NCI-H2227 (cell line): ENCODE data around the gene MAST4.

ENCODE experiments used
- DNase-seq: peaks from one replicate; lab custom pipeline; 2025; ENCODE audit not compliant: unreplicated experiment; lab: John Stamatoyannopoulos, UW

The MAST4 gene

DNA sequence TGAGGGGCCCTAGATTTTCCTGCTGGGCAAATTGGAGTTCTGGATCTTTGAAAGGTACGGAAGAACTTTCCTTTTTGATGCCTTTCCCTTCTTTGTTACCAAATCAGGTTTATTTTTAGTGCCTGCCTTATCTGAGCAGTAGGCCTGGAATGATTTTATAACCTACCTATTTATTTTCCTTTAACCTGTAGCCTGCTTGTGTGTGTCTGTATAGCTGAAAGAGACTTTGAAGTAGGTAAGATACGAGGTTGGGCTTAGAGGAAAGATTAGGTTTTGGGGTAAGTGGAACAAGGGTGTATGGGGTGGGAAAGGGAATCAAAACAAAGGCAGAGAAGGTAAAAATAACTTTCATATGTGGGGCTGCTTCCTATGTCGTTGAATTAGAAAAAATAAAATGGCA is 389.2 kb downstream of the MAST4 start:
- no peak for DNase-seq

DNA sequence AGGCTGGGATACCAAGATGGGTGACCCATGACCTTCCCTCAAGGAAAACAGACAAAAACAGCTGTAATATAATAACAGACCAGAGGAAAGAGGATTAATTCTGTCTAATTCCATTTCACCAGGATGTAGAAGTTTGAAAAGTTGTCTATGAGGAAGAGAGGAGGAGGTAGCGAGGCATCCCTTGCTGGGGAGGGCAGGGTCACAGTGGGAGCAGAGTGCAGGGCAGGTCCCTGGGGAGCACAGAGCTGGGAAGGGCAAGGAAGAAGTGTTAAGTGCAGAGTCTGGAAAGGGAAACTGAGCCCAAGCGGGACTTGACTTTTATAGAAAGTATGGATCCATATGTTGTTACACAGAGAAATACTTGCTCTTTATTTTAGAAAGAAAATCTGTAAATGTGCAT is 389.8 kb downstream of the MAST4 start:
- no peak for DNase-seq

DNA sequence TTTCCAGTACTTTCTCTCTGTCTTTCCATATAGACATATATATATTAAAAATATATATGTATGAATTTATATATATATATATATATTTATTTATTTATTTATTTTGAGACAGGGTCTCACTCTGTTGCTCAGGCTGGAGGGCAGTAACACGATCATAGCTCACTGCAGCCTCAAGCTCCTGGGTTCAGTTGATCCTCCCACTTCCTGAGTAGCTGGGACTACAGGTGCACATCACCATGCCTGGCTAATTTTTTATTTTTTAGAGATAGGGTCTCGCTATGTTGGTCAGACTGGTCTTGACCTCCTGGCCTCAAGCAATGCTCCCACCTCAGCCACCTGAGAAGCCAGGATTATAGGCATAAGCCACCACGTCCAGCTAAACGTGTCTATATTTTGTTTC is 390.3 kb downstream of the MAST4 start:
- DNase-seq: no peak

GRCh38 chr5:66987126-66987525 is 390.9 kb downstream of the MAST4 start:
- DNase-seq: no peak

GRCh38 chr5:66987540-66987939 is 391.3 kb downstream of the MAST4 start:
- no peak for DNase-seq

DNA sequence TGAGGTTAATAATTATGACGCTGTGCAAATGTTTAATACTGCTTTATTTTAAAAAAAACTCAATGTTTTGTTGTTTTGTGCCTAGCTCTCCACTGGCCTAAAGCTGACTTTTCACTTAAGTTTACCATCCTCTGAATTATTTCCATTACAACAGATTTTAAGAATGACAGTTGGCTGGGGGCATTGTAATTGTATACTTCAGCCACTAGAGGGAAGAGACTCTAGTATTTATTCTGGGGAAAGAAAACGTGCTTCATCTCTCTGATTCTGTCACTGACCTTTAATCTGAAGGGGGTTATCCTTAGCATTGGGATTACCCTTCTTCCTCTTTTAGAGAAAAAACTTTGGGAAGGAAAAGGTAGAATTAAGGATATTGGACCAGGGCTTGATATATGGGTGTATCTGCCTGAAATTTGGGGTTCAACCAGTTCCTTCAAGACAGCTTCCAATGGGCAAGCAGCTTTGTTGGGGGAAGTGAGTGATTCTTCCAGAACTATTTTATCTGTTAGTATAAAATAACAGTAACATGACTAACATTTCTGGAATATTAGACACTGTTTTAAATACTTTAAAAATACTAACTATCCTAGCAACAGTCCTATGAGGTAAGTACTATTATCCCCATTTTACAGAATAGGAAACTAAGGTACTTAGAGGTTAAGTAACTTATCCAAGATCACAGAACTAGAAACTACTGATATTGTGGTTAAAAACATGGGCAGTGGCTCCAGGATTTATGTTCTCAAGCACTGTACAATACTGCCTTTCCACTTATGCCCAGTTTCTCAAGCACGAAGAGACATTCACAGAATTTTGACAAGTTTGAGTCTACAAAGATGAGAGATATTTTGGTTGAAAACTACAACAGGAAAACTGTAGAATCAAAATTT is 392.0 kb downstream of the MAST4 start:
- DNase-seq: peak; percentile 23

GRCh38 chr5:66989286-66989685 is 393.1 kb downstream of the MAST4 start:
- DNase-seq: no peak

GRCh38 chr5:66989781-66990180 is 393.6 kb downstream of the MAST4 start:
- no peak for DNase-seq

GRCh38 chr5:66991746-66992145 is 395.6 kb downstream of the MAST4 start:
- no peak for DNase-seq

- no peak for DNase-seq
These were observed 396.4 kb downstream of the MAST4 start for GRCh38 chr5:66992547-66992946.

DNA sequence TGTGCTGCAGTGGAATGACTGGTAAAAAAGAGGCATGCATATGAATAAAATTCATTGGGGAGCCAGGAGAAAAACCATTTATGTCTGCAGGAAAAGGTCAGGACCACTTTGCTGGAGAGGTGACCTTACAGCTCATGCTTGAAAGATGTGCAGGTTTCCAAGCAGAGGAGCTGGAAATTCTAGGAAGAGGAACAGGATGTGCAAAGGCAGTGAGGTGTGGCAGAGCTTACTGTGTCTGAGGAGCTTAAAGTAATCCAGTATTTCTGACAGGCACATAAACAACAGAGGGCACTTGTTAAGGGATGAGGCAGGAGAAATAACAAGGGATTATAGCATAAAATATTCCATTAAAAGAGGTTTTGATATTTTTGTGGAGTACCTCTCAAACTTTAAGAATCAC is 397.3 kb downstream of the MAST4 start:
- DNase-seq: no peak

- no peak for DNase-seq
These were observed 397.7 kb downstream of the MAST4 start for GRCh38 chr5:66993882-66994281.

DNA sequence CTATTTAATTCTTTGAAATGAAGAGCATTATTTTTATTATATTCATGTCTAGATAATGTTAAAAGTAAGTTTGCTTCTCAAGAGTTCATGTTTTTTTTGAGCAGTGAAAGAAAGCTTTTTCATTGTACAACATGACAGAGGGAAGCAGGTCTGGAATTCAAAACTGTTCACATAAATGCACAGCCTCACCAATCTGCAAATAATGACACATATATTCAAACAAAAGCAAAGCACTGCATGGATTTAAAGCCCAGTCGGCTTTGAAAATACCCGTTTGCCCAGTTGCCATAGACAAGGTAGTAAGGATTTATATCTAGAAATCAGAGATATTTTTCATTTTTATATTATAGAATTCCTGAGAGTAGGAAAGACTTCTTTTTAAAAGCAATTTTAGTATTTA is 398.6 kb downstream of the MAST4 start:
- DNase-seq: no peak

DNA sequence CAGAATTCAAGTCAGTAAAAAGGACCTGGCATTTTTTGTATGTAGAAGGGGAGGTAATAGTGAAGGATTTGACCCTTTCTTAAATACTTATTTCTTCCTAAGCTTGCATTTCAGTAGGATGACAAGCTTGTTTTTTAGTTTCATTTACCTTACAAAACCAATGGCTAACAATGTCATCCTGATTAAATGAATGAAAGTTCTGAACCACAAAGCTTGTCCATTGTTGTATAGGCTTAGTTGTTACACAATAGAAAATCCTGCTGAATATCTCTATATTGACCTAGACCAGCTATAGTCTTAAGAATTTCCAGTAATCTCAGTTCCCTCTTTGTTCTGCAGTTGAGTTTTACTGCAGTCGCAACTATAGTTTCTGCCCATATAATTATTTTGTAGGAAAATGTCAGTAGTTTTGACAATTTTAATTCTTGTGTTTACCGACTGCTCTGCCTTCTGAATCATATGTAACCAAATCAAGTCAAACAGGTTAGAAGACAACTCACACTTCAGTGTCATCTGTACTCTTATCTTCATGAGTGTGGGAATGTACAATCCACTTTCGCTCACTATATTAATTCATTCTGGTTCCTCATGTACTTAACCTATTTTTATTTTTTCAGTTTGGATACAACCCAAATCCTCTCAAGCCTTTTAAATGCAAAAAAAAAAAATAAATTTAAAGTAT is 404.7 kb downstream of the MAST4 start:
- DNase-seq: no peak

DNA sequence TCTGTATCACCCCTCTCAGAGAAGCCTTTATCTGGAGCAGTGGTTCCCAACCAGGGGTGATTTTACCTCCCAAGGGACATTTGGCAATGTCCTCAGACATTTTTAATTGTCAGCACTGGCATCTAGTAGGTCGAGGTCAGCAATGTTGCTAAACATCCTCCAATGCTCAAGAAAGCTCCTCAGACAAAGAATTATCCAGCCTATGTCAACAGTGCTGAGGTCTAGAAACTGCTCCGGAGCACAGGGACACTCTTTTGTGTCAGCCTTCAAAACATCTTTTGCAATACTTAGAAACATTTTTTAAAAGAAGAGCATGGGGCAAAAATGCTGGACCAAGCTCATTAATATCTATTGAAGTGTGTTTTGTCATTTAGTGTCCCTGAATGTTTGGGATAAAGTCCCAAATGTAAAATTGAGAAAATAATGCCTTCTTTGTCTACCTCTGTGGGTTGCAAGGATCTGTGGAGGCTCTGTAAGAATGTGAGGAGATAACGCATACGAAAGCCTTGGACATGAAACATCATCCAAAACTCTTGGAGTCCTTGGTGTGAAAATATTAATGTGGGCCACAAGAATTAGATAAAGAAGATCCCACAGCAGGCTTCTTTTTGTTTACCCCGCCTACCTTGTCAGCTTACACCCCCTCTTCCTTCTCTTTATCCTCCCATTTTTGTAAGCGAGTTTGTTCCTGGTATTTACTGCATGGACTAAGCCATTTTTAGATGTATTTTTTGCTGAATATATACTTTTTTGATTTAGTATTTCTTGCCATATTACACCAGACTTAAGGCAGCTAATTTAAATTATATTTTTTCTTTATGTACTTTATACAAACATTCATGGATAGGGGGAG is 406.9 kb downstream of the MAST4 start:
- DNase-seq: no peak

GRCh38 chr5:67003685-67003934 is 407.4 kb downstream of the MAST4 start:
- DNase-seq: no peak

DNA sequence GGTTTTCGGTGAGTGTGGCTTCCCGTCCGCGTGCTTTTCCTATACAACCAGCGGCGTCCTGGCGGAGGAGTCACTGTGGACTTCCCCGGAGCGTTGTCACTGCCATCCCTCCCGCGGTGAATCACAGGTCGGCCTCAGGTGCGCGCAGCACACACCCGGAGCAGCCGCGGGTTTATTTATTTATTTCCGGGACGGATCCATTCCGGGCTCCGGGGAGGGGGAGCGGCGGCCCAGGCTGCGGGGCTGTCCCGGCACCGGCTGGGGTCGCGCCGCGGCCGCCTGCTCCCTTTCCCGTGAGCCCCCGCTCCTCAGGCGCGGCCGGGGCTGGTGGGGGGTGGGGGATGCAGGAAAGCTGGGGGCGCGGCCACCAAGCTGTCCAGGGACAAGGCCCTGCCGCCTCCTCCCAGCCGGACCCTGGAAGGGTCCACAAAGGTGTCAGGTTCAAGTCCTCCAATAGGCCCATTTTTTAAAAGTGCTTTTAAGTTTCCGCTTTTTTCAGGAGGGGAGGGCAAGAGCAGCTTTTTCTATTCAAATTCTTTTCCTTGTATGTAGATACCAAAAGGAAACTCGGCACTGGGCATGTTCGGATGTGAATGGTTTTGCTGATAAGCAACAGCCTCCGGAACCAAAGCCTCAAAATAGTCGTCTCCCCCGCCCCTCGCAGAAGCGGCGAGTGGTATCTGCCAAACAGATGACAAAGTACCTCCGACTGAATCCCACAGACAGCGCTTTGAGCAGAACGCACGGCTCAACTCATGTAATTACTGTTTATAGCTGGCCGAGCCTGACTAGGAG is 407.9 kb downstream of the MAST4 start:
- DNase-seq: peak; percentile 77

GRCh38 chr5:67004730-67005350 is 408.6 kb downstream of the MAST4 start:
- DNase-seq: no peak

- no peak for DNase-seq
These were observed 409.7 kb downstream of the MAST4 start for GRCh38 chr5:67005737-67006499.

DNA sequence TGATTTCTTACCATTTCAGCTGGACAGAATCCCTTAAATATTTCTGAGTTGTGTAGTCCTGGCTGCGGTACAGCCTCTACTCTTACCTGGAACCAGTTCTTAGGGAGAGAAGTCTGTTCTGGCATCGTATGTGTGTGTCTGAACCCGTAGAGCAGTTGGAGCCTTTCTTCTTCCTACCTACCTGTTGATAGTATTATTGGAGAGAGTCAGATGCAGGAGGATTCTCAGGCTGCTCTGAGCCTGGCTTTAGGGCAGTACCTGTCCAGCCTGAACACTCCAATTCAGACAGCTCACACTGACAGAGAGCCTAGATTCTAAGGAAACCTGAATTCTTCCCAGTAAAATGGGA is 410.3 kb downstream of the MAST4 start:
- no peak for DNase-seq
